NCI-H446 treated with DMSO at 0.1 percent for 48 hours (cell line): Measurements from ENCODE around the gene MMEL1.

ENCODE experiments used
- DNase-seq: peaks from one replicate; lab custom pipeline; 2025; lab: John Stamatoyannopoulos, UW

MMEL1 gene

DNA sequence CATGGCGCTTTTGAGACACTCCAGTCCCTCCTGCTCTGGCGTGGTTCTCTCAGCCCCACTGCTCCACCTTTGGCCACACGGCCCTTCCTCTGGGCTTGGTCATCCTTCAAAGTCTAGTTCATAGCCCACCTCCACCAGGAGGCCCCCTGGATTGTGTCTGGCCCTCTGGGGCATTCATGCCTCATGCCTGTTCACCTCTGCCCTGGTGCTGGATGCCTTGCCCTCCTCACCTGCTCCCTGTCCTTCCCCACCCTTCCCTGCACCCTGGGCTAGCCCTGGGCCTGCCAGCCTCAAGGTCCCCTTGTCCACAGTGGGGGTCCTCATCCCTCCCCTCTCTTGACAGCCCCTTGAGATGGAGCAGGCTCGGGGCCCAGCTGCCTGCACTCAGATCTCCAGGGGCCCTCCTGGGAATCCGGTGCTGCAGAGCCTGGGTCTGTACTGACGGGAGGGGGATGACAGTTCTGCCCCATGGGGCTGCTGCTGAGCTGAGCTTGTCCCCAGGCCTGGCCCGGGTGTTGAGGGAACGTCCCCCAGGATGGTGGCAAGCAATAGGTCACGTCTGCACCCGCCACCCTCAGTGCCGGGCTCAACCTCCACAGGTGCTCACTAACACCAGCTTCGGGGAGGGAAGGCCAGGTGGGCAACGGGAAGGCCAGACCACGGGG, 27.8 kb downstream of the MMEL1 start:
- no peak for DNase-seq

DNA sequence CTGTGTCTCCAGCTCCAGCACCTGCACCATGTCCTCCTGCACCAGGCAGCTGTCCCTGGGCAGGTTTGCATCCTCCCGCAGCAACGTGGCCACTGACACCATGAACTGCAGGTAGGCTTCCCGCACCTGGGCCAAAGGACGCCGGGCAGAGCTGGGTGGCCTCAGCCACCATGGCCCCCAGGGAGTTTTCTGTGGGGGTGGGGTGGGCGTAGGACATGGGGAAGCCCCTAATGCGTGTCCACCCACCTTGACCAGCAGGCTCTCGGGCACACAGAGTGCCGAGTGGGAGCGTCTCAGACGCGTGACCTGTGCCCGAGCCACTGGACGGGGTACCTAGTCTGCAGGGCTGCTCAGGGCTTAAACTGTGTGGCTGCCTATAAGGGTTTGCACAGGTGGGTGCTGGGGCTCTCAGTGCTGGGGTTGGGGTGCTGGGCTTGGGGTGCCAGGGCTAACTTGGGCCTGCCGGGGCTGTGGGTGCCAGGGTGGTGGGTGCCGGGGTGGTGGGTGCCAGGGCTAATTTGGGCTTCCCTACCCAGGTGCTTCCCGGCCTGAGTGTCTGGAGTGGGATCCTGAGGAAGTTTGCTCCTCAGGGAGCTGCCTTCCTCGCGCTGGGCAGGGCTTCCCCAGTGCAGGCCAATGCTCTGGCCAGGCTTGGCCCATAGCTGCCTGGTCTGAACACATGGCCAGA, 28.5 kb downstream of the MMEL1 start:
- DNase-seq = no peak

DNA sequence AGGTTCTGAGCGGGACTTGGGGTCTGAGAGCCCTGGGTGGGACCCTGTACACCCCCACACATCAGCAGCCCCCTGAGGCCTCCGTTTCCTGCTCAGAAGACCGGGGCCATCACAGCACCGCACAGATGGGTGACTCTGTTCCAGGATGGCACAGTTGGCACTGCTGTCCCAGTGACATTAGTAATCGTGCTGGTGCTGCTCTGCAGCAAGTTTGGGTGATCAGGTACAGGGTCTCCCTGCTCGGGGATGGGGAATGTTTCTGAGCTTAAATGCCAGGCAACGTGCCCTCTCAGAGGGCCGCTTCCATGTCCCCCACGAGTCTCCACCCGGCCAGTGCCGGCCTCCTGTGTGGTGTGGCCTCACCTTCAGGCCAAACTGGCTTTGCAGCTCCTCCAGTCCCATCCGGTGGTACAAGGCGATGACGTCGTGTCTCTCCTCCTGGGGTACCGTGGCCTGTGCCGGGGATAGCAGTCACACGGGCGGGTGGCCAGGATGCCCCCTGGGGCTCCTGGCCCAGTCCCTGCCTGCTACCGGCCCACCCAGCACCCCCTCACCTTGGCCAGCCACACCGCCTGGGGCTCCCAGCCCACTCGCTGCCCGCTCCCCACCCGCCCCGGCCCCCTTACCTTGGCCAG, 29.2 kb downstream of the MMEL1 start:
- no peak for DNase-seq

DNA sequence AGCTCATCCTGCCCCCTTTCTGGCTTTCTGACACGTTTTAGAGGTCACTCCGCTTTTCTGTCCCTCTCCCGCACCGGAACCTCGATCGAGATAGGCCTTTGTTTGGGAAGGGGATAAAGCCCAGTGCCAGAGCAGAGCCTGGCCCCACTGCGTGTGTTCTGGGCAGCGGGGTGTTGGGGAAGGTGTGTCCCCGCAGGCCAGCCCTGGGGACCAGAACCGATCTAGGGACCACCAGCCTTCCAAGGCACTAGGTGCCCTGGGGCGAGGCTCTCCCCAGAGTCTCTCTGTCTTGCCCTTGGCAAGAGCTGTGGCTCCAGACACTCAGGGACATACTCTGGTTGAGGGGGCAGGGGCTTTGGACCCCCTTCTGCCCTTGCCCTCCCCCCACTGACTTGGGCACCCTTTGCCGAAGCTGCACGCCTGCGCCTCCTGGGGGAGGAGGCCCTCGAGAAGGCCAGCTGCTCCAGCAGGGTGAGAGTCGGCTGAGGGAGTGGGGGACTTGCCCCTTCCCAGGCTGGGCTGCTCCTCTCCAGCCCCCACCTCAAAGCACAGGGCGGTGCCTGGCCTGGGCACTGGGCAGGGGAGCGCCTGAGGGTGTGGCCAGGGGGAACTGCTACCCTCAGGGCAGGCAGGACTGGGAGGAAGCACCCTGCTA, 29.8 kb downstream of the MMEL1 start:
- DNase-seq = no peak

DNA sequence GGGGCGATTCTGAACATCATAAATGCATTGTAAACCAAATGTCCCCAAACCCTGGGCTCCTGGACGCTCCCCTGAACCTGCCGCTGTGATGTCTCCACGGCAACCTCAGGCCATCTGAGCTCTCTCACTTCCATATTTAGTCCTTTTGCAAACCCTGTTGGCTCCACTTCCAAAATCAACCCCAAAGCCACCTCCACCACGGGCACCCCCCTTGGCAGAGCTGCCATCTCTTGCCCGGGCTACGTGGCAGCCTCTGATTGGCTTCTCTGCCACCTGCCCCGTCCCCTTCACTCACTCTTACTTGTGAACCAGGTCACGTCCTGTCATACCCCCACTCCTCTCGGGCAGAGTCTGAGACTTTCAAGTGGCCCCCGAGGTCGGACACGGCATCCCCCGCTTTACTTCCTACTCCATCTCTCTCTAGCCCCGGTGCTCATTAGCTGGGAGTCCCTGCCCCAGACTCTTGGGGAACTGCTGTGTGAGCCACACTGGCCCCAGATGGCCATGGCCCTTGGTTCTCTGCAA, 30.4 kb downstream of the MMEL1 start:
- DNase-seq = no peak

DNA sequence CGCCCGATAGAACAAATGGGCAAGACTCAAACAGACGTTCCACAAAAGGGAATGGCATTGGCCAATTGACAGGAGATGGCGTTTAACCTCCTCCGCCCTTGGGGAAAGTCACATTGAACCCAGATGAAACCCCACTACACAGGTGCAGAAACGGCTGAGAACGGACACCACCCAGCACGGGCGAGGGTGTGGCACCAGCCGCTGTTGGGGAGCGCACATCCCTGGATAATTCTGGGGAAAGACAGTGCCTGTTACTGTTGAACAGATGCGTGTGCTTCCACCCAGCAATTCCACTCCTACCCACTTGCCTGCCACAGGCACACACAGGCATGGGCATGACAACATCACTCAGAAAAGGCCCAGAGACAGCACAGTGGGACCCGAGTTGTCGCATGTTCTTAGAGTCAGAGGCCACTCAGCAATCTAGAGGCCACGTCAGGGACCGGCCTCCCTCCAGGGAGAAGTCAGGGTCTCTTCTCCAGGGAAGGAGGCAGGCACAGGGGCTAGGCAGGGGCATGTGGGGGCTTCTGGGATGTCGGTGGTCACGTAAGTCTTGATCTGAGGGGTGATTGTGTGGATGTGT, 31.0 kb downstream of the MMEL1 start:
- no peak for DNase-seq

DNA sequence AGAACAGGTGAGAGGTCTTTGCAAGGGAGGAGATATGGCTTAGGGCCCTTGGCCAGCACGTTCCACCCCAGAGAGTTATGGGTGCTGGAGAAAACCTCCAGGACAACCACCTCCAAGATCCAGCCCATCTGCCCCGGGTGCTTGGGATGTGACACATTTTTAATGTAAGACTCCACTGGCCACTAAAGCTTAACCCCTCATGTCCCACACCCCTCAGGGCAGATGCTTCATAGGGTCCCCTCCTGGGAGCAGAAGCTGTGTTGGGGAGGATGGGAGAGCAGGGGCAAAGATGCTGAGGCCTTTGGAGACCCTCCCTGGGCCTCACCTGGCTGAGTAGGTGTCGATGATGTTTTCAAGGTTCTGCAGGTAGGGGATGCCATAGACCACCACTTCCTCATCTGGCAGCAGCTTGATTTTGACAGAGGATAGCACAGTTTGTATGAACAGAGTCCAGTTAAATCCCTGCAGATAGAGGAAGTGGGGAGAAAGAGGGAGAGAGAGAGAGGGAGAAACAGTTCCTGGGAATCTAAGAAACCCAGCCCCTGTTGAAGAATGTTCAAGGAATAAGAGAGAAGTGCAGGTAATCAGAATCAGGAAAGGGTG, 34.4 kb downstream of the MMEL1 start:
- DNase-seq = no peak

DNA sequence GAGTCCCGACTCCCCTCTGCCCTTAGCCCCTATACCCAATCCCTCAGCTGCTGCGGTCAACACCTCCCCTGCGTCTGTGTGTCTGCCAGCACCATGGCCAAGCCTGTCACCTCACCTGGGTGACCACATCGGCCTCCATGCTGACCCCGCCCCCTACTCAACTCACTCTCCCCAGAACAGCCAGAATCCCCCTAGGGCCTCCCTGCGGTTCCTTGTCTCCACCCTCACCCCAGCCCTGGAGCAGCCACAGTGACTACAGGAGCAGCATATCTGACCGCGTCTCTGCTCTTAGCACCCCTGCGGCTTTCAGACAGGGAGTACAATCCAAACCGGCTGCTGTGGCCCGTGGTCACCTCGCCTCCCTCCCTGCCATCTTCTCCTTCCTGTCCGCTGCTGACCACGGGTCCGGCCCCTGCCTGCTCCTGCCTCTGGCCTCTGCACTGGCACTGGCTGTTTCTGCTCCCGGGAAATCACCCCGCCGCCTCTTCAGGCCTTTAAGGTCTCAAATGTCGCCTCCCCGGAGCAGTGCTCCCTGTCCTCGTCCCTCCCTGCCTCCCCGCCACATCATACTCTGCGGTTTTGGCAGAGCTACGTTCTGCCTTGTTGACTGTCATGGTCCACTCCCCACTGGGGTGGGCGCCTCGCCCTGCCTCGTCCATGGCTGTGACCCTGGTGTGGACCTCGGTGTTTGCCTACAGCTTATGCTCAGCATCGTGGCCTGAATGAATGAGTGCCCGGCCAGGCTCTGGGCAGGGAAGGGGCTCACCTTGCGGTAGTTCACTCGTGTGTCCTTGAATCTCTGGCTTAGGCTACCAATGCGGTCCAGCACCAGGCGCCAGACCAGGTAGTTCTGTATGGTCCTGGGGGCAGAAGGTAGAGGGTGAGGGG, 35.1 kb downstream of the MMEL1 start:
- DNase-seq = no peak

DNA sequence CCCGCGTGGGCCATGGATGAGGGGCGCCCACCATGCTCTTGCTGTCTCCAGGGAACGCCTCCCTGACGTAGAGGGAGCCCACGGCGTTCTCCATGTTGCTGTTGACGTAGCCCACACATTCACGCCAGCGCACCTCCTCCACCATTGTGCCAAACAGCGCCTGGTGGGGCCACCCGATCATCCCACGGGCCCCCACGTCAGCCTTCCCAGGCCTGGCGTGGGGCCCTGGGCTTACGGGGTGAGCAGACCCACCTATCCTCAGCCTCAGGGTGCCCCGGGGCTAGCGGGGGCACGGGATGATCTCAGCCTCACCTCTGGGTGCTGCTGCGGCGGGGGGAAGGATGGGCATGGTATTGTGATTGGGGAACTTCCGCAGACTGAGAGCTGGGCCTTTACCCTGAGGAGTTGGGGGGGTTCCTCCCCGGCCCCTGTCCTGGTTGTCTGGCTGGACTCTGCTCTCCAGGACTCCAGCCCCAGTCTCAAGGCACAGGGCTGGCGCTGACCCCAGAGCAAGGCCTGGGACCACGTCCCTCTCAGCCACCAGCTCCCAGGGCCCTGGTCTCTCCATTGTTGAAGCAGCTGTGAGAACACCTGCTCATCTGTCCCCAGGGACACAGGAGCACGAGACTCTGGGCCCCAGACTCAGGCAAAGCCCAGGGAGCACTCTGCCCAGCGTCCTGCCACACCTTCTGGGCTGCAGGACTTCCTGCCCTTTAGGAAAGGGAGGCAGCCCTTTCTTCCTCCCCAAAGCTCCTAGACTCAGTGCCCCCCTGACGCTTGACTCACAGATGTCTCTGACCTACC, 36.1 kb downstream of the MMEL1 start:
- DNase-seq = no peak

DNA sequence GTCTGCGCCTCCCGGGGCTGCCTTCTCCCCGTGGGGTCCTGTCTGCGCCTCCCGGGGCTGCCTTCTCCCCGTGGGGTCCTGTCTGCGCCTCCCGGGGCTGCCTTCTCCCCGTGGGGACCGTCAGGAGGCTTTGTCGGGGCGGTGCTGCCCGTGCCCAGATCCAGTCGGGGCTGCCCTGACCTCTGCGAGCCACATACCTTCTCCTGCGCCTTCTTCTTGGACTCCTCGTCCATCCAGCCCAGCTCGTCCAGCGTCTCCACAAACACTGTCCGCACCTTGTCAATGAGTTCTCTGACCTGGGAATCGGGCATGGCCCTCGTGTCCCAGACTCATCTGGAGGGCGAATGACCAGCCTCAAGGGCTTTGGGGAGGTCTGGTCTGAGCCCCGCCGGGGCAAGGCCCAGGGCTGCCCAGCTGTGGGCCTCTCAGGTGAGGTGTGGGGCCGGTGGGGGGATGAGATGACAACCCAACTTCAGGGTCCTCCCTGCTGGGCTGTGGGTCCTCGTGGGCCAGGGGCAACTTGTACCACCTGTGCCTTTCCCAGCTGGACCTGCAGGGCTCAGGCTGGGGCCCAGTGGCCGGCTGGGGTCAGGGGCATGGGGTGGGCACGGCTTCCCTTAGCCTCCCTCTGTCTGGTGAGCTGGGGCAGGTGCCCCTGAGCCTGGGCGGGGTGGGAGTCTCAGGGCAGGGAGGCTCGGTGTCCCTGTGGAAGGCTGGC, 36.8 kb downstream of the MMEL1 start:
- no peak for DNase-seq

DNA sequence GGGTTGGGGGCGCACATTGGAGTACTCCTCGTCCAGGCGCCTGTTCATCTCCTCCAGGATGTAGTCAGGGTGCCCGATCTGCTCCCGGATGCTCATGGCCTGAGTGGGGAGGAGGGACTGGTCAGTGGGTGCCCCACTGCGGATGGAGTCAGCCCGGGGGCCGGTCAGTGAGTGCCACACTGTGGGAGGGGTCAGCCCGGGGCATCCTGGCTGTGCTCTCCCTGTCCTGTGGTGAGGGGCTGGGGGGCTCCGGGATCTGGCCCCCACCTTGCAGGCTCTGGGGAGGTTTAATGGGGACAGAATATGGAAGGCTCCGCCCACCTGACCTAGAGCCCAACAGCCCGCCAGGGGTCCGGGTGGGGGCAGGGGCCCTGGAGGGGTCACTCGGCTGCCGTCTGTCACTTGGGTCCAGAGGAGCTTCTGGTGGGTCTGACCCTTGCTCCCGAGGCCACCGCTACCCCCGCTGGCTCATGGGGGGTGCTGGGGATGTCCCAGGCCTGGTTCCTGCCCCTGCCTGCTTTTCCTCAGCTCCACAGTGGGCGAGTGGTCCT, 37.5 kb downstream of the MMEL1 start:
- DNase-seq = no peak

DNA sequence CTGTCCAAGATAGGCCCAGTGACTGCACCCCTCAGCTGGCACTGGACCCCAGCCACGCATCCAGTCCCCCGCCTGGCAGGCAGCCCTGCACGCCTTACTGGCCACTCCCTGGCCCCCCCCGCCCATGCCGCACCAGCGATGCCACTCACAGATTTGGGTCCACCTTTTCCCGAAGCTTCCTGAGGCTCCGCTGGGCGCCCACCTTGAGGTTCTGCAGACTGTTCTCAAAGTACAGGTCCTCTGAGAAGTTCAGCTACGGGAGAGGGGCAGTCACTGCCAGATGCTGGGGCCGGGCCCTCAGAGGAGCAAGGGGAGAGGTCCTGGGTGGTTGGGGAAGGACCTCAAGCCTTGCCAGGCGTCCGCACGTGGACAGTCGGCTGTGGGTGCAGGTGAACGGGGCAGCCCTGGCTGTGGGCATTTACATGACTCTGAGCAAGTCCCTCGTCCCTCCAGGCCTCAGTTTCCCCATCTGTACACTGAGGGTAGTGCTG, 38.1 kb downstream of the MMEL1 start:
- no peak for DNase-seq

DNA sequence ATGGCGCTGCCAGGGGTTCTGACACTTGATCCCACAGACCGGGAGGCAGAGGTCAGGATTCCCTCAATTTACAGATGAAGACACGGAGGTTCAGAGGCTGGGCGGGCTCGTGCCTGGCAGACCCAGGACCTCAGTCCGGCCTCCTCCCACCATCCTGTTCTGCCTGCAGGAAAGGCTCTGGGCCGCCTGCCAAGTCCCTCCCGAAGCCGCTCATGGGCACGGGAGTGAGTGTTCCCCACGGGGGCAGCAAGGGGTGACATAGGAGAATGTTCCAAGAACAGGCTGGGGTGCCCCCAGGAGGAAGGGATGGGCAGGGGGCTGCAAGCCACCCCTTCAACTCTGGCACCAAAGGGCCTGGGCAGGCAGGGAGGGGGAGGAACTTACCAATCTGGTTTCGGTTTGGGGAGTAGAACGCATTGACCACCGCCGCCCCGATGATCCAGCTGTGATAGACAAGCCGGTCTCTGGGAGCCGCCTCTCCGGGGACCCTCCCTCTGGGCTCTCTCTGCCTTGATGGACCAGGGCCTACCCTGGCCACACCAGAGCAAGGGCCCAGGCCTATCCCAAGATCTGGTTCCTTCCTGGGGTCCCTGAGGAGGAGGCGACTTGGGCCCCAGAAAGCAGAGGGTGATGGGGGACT, 38.7 kb downstream of the MMEL1 start:
- no peak for DNase-seq

DNA sequence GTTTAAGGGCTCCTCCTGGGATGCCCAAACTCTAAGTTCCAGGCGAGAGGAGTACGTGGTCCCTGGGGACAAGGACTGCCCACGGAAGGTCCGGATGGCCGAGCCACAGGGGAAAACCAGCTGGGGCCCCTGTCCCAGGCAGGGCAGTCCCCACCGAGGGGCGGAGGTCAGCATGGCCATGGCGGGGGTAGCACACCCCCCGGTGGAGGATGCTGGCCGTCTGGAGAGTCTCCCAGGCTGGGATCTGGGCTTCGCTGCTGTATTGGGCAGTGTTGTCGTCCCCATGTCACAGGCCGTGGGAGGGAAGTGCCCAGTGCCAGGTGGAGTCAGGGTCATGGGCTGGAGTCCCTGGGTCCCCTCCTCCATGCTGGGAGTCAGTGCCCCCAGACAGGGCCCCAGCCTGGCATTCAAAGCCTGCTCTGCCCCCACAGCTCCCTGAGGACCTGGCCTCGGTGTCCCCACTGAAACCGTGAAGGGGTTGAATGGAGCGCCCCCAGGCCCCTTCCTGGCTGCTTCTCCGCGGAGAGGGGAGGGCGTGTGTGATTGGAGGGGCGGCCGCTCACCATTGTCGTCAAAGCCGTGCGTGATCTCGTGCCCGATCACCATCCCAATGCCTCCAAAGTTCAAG, 39.5 kb downstream of the MMEL1 start:
- DNase-seq = no peak

DNA sequence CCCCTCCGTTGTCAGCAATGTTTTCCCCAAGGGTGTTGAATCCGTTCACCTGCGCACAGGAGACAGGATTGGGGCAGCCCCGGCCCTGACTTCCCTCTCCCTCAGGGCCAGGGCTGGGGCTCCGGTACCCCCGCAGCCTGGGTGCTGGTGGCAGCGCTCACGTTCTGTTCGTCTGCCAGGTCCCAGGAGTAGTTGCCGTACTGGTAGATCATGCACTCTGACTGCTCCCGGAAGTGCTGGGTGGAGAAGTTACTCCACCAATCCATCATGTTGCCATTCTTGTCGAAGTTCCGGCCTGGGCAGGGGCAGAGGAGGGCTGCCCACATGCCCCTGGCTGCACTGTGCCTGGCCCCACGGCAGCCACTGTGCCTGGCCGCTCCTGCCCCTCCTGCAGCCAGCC, 40.1 kb downstream of the MMEL1 start:
- no peak for DNase-seq

DNA sequence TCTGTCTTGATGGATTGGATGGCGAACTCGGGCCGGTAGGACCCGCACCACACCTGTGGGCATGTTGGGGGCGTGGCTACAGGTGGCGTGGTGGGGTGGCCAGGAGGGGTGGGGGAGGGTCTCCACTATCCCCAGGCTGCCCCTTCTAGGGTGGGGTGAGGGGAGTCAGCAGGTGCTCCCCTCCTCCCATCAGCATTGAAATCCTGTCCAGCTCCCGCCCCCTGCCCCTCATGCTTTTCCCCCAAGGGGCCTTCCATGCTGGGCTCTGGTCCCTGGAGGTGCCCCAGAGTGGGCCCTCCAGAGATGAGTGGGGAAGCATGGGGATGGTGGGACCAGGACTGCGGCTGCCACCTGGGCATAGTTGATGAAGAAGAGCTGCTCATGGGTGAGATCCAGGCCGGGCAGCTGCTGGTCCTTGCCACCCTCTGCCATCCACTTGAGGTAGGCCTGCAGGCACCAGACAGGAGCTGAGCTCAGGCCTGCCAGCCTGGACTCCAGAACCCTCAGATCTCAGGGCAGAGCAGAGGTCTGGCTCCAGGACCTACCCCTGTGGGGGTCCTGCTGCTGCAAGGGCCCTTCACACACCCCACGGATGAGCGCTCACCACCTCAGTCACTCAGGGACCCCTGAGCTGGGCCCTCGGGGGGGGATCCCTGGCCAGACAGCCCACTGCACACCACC, 41.1 kb downstream of the MMEL1 start:
- no peak for DNase-seq

DNA sequence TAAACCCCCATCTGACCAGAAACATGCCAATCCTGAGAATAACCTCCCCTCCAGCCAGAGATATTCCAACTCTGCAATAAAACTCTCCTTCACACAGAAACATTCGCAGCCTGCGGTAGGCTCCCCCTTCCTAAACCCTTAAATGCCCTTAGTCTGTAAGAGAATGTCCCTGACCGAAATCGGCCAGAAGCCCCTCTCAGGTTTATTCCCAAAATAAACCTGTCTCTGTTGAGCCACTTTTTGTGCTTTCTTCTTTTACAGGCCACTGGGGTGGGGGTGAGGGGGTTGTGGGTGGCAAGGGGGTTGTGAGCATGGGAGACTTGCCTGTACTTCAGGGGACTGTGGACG, 41.6 kb downstream of the MMEL1 start:
- no peak for DNase-seq
